Muscle of arm (tissue), 12 donors: ENCODE data around the gene HAS3. TPM values are rescaled to one million over a fixed set of nuclear protein-coding genes. Genes with fewer than 3 reads are reported as not detected.
"Not testable (repeated sequence)": the region's sequence is repeated elsewhere in the genome, so short reads cannot be mapped to it uniquely, and the experiment has no call there.

Experiments used
- DNase-seq: peaks from one replicate; pipeline ENCODE4 v3.0.0-alpha.2; 2013
- polyA plus RNA-seq, 12 donors: library from polyadenylated mRNA; unstranded; fragments of 120-200 nt; gene quantifications; one replicate each; pipeline ENCODE4 v1.2.1, GENCODE V29; 2013; ENCODE audit not compliant: insufficient read length in 12 of 12

Gene HAS3
- polyA plus RNA-seq, 12 donors: 1.6 to 5.7 (median 2.4) TPM; not detected in 2

- DNase-seq: no peak
Observed at GRCh38 chr16:69143116-69143515, 37.7 kb downstream of the HAS3 start.

GRCh38 chr16:69145658-69146057 lies 40.2 kb downstream of the HAS3 start:
- DNase-seq: no peak

- DNase-seq: not testable (repeated sequence)
Observed at GRCh38 chr16:69149621-69150020, 44.2 kb downstream of the HAS3 start.

- DNase-seq: peak; percentile 89
Observed at GRCh38 chr16:69150146-69150865, 44.9 kb downstream of the HAS3 start.

GRCh38 chr16:69157196-69157595 lies 51.7 kb downstream of the HAS3 start:
- no peak for DNase-seq

GRCh38 chr16:69160192-69160591 lies 54.7 kb downstream of the HAS3 start:
- no peak for DNase-seq

- DNase-seq: no peak
Observed at GRCh38 chr16:69165584-69165983, 60.1 kb downstream of the HAS3 start.

GRCh38 chr16:69166221-69166833 lies 60.9 kb downstream of the HAS3 start:
- DNase-seq: no peak

- no peak for DNase-seq
Observed at GRCh38 chr16:69166946-69167930, 61.8 kb downstream of the HAS3 start.

Other genes with a start within 250 kb of the HAS3 start
- 10 to 100 TPM in 11 of 12 donors, not detected in 1; 45.7 to 94.2 (median 70.8) TPM for gene CHTF8, start 26.9 kb downstream of the HAS3 start, polyA plus RNA-seq
- gene UTP4, start 27.0 kb downstream of the HAS3 start, polyA plus RNA-seq: 10 to 100 TPM in 11 of 12 donors, not detected in 1; 22.7 to 40.0 (median 35.3) TPM
- gene SNTB2, start 81.5 kb downstream of the HAS3 start, polyA plus RNA-seq: 10 to 100 TPM; 12.9 to 70.0 (median 17.4) TPM
- 10 to 100 TPM in 11 of 12 donors, not detected in 1; 32.1 to 53.3 (median 35.2) TPM for gene VPS4A, start 205.7 kb downstream of the HAS3 start, polyA plus RNA-seq
- gene PDF, start 224.9 kb downstream of the HAS3 start, polyA plus RNA-seq: 1 to 10 TPM in 10 of 12 donors, not detected in 2; 1.6 to 4.1 (median 2.7) TPM
- gene COG8, start 233.9 kb downstream of the HAS3 start, polyA plus RNA-seq: 10 to 100 TPM in 11 of 12 donors, not detected in 1; 18.5 to 26.9 (median 22.5) TPM
- 10 to 100 TPM in 11 of 12 donors, not detected in 1; 15.9 to 34.5 (median 26.2) TPM for gene NIP7, start 234.1 kb downstream of the HAS3 start, polyA plus RNA-seq
- gene TMED6, start 246.1 kb downstream of the HAS3 start, polyA plus RNA-seq: 1 to 10 TPM in 9 of 12 donors, under 1 TPM in 1, not detected in 2; 0.90 to 2.2 (median 1.4) TPM